HEK293T (cell line): Measurements from ENCODE around the gene MORN5.

ENCODE experiments used
- CTCF ChIA-PET: fragments of 350-600 bp; formaldehyde crosslinking; extraction: SDS; loops from one replicate; lab custom pipeline; 2021; ENCODE audit warnings: antibody characterized with exemption, inconsistent platforms; lab: Yijun Ruan, JAX
- POLR2A ChIA-PET: fragments of 350-600 bp; formaldehyde crosslinking; extraction: SDS; loops from one replicate; lab custom pipeline; 2020; ENCODE audit warnings: antibody characterized with exemption, inconsistent platforms; lab: Yijun Ruan, JAX
- DNase-seq: peaks from one replicate; pipeline ENCODE4 v3.0.0; 2012; ENCODE audit warnings: mixed read lengths; ENCODE audit errors: extremely low spot score
- ARNT ChIP-seq: fragments of 450-650 bp; IDR thresholded peaks from 2 replicates; pipeline ENCODE4 v1.6.1; 2017; ENCODE audit warnings: mild to moderate bottlenecking
- BHLHE40 ChIP-seq: fragments of 450-650 bp; IDR thresholded peaks from 2 replicates; pipeline ENCODE4 v1.6.1; 2016; ENCODE audit warnings: mild to moderate bottlenecking, moderate library complexity, borderline replicate concordance
- CTBP1 ChIP-seq: fragments of 450-650 bp; IDR thresholded peaks from 2 replicates; pipeline ENCODE4 v1.6.1; 2016; ENCODE audit warnings: borderline replicate concordance
- ELF4 ChIP-seq: fragments of 450-650 bp; IDR thresholded peaks from 2 replicates; pipeline ENCODE4 v1.6.1; 2017; ENCODE audit warnings: antibody characterized with exemption
- FOXA1 ChIP-seq: fragments of 450-650 bp; IDR thresholded peaks from 2 replicates; pipeline ENCODE4 v1.6.1; 2016; ENCODE audit warnings: mild to moderate bottlenecking
- FOXK2 ChIP-seq: fragments of 450-650 bp; IDR thresholded peaks from 2 replicates; pipeline ENCODE4 v1.6.1; 2016; ENCODE audit warnings: mild to moderate bottlenecking
- FOXM1 ChIP-seq: fragments of 450-650 bp; IDR thresholded peaks from 2 replicates; pipeline ENCODE4 v1.6.1; 2017; ENCODE audit warnings: mild to moderate bottlenecking, borderline replicate concordance
- HDGF ChIP-seq: fragments of 450-650 bp; IDR thresholded peaks from 2 replicates; pipeline ENCODE4 v1.6.1; 2017; ENCODE audit warnings: antibody characterized with exemption, borderline replicate concordance
- L3MBTL2 ChIP-seq: fragments of 450-650 bp; conservative IDR thresholded peaks from 2 replicates; pipeline ENCODE4 v1.6.1; 2016; ENCODE audit warnings: mild to moderate bottlenecking
- LEF1 ChIP-seq: fragments of 450-650 bp; IDR thresholded peaks from 2 replicates; pipeline ENCODE4 v1.6.1; 2017; ENCODE audit warnings: mild to moderate bottlenecking, borderline replicate concordance
- NFRKB ChIP-seq: fragments of 450-650 bp; IDR thresholded peaks from 2 replicates; pipeline ENCODE4 v1.6.1; 2016; ENCODE audit warnings: mild to moderate bottlenecking, moderate library complexity
- PKNOX1 ChIP-seq: fragments of 450-650 bp; IDR thresholded peaks from 2 replicates; pipeline ENCODE4 v1.6.1; 2016
- SP1 ChIP-seq: fragments of 450-650 bp; IDR thresholded peaks from 2 replicates; pipeline ENCODE4 v1.6.1; 2017
- SUZ12 ChIP-seq: fragments of 450-650 bp; IDR thresholded peaks from 2 replicates; pipeline ENCODE4 v1.6.1; 2016; ENCODE audit warnings: mild to moderate bottlenecking
- TARDBP ChIP-seq: fragments of 450-650 bp; IDR thresholded peaks from 2 replicates; pipeline ENCODE4 v1.6.1; 2016
- ZNF384 ChIP-seq: fragments of 450-650 bp; IDR thresholded peaks from 2 replicates; pipeline ENCODE4 v1.6.1; 2016

MORN5 gene

GRCh38 chr9:122176916-122177315, 17.2 kb downstream of the MORN5 start:
- ChIA-PET CTCF (no interaction called here), POLR2A (no interaction called here)
- TF ChIP-seq HDGF (no peak), PKNOX1 (no peak), FOXA1 (no peak), NFRKB (no peak), CTBP1 (no peak), L3MBTL2 (no peak)
- DNase-seq = no peak

GRCh38 chr9:122179054-122179689, 19.5 kb downstream of the MORN5 start:
- ChIA-PET CTCF (no interaction called here), POLR2A (no interaction called here)
- no peak for DNase-seq
- TF ChIP-seq SUZ12 = no peak
- no peak for TF ChIP-seq NFRKB
- no peak for TF ChIP-seq FOXM1
- TF ChIP-seq HDGF = no peak
- TF ChIP-seq CTBP1 = no peak
- TF ChIP-seq BHLHE40 = no peak
- TF ChIP-seq ARNT = no peak
- no peak for TF ChIP-seq ELF4
- no peak for TF ChIP-seq TARDBP
- no peak for TF ChIP-seq ZNF384
- TF ChIP-seq LEF1 = no peak

- TF ChIP-seq L3MBTL2 = no peak
- TF ChIP-seq BHLHE40 = no peak
- no peak for TF ChIP-seq ARNT
- no peak for TF ChIP-seq FOXA1
- TF ChIP-seq ZNF384 = no peak
- no peak for TF ChIP-seq HDGF
- TF ChIP-seq ELF4 = no peak
- TF ChIP-seq FOXK2 = no peak
- no peak for TF ChIP-seq FOXM1
- no peak for TF ChIP-seq NFRKB
- no peak for TF ChIP-seq CTBP1
- TF ChIP-seq SP1 = no peak
- TF ChIP-seq PKNOX1 = no peak
- no peak for TF ChIP-seq TARDBP
- no peak for TF ChIP-seq SUZ12
- DNase-seq = no peak
- POLR2A ChIA-PET = no interaction called here
- CTCF ChIA-PET = no interaction called here
These were observed 20.0 kb downstream of the MORN5 start for GRCh38 chr9:122179690-122180074.

GRCh38 chr9:122180633-122181032, 20.9 kb downstream of the MORN5 start:
- TF ChIP-seq NFRKB = no peak
- TF ChIP-seq BHLHE40 = no peak
- TF ChIP-seq ELF4 = no peak
- TF ChIP-seq LEF1 = no peak
- TF ChIP-seq FOXA1 = no peak
- no peak for TF ChIP-seq FOXM1
- POLR2A ChIA-PET = no interaction called here
- no peak for DNase-seq
- CTCF ChIA-PET = no interaction called here

- no peak for DNase-seq
- ChIA-PET CTCF (no interaction called here), POLR2A (no interaction called here)
- no peak for TF ChIP-seq SP1
- TF ChIP-seq CTBP1 = no peak
- TF ChIP-seq PKNOX1 = no peak
- TF ChIP-seq FOXM1 = no peak
- TF ChIP-seq FOXK2 = no peak
- no peak for TF ChIP-seq ELF4
- TF ChIP-seq BHLHE40 = no peak
- no peak for TF ChIP-seq FOXA1
- no peak for TF ChIP-seq HDGF
- TF ChIP-seq SUZ12 = no peak
- TF ChIP-seq NFRKB = no peak
- TF ChIP-seq TARDBP = no peak
- no peak for TF ChIP-seq ARNT
- TF ChIP-seq LEF1 = no peak
- TF ChIP-seq ZNF384 = no peak
- TF ChIP-seq L3MBTL2 = no peak
These were observed 23.8 kb downstream of the MORN5 start for GRCh38 chr9:122183501-122183900.

GRCh38 chr9:122184551-122184950, 24.8 kb downstream of the MORN5 start:
- TF ChIP-seq TARDBP (no peak), ELF4 (no peak), LEF1 (no peak), HDGF (no peak), SUZ12 (no peak), FOXM1 (no peak), L3MBTL2 (no peak), ARNT (no peak), CTBP1 (no peak), PKNOX1 (no peak), ZNF384 (no peak), FOXK2 (no peak), SP1 (no peak), NFRKB (no peak), FOXA1 (no peak), BHLHE40 (no peak)
- no peak for DNase-seq
- CTCF ChIA-PET = no interaction called here
- POLR2A ChIA-PET = no interaction called here
